SU-DHL-6 (cell line): Measurements from ENCODE around the gene SAPCD2.

Experiments used
- CTCF ChIP-seq: fragments of 200-600 bp; sonication (generic); IDR thresholded peaks from one replicate; pipeline ENCODE4 v1.5.1; 2017; ENCODE audit warnings: antibody characterized with exemption, mild to moderate bottlenecking, low read length, moderate library complexity; ENCODE audit not compliant: insufficient read depth, poor library complexity, severe bottlenecking
- EZH2phosphoT487 ChIP-seq: fragments of 200-600 bp; sonication (generic), shearing (Covaris generic); conservative IDR thresholded peaks from 2 replicates; pipeline ENCODE4 v1.6.1; 2018; ENCODE audit warnings: mild to moderate bottlenecking, antibody characterized with exemption, low read length, moderate library complexity, mixed read lengths

GRCh38 chr9:137026384-137026783 is 44.0 kb downstream of the SAPCD2 start:
- TF ChIP-seq EZH2phosphoT487 (no peak), CTCF (no peak)
